ENCODE data around the gene ST7L.

Gene ST7L

DNA sequence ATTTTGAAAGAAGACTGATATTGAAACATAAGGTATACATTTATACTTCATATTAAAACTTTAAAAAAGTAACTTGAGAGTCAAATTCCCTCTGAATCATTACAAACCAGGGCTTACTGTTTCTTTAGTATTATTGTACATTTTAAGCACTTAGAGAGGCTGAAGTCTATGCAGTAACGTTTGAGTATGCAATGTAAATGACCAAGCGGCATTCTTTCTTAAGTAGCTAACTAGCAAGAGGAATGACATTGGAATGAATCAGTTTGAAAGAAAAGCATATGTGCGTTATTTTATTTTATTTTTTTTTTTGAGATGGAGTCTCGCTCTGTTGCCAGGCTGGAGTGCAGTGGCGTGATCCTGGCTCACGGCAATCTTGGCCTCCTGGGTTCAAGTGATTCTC, 85.9 kb downstream of the ST7L start:
- DNase-seq (ENCODE audit: low read depth in 2 of 2), result peak in 1 of 2 donors; percentile 87
- no peak overlapping the region for H3K4me3 ChIP-seq (replicated peaks in 1 of 2; ENCODE audit: low read depth in 2 of 2, low read length in 2 of 2)
- TF ChIP-seq, protein P1, sequence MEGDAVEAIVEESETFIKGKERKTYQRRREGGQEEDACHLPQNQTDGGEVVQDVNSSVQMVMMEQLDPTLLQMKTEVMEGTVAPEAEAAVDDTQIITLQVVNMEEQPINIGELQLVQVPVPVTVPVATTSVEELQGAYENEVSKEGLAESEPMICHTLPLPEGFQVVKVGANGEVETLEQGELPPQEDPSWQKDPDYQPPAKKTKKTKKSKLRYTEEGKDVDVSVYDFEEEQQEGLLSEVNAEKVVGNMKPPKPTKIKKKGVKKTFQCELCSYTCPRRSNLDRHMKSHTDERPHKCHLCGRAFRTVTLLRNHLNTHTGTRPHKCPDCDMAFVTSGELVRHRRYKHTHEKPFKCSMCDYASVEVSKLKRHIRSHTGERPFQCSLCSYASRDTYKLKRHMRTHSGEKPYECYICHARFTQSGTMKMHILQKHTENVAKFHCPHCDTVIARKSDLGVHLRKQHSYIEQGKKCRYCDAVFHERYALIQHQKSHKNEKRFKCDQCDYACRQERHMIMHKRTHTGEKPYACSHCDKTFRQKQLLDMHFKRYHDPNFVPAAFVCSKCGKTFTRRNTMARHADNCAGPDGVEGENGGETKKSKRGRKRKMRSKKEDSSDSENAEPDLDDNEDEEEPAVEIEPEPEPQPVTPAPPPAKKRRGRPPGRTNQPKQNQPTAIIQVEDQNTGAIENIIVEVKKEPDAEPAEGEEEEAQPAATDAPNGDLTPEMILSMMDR (IDR thresholded peaks at IDR 0.05; ENCODE audit: low read depth, low read length), result no peak

DNA sequence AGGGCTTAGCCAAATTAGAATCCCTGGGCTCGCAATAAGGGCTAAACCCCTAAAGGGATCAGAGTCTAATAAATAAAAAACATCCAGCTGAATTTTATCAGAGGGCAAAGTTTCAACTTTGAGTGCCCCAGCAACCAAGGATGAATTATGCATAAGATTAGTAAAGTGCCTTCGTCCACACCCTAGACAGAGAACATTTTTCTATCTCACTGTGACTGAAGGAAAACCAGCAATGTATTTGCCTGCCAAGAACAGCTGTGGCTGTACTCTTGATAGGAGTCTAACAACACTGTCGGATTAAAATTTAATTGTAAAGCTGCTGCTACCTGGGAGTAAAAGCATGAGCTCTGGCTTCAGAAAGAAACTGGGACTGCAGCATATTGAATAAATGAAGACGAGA, 86.9 kb downstream of the ST7L start:
- H3K4me3 ChIP-seq (replicated peaks in 1 of 2; ENCODE audit: low read depth in 2 of 2, low read length in 2 of 2), result no peak overlapping the region
- no peak for DNase-seq (ENCODE audit: low read depth in 2 of 2)
- TF ChIP-seq, protein P1 (IDR thresholded peaks at IDR 0.05; ENCODE audit: low read depth, low read length), result no peak

DNA sequence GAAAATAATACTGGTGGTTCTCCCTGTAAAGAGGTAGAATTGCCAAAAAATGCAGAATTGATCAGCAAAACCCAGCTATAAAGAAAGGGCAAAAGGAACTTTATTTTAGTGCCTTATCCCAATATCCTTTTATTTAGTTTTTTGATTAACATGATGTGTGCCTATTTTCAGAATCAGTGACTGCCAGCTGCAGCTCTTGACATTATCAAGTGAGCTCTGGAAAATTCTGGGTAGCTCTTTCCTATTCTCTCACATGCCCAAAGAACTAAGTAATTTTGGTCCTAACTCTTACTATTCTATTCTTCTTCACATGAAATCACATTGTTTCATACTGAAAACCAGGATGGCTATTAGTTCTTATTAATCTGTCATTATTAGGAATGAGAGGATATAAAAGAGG, 88.1 kb downstream of the ST7L start:
- DNase-seq (ENCODE audit: low read depth in 2 of 2), result no peak
- H3K4me3 ChIP-seq (replicated peaks in 1 of 2; ENCODE audit: low read depth in 2 of 2, low read length in 2 of 2), result no peak overlapping the region
- TF ChIP-seq, protein P1 (IDR thresholded peaks at IDR 0.05; ENCODE audit: low read depth, low read length), result no peak

DNA sequence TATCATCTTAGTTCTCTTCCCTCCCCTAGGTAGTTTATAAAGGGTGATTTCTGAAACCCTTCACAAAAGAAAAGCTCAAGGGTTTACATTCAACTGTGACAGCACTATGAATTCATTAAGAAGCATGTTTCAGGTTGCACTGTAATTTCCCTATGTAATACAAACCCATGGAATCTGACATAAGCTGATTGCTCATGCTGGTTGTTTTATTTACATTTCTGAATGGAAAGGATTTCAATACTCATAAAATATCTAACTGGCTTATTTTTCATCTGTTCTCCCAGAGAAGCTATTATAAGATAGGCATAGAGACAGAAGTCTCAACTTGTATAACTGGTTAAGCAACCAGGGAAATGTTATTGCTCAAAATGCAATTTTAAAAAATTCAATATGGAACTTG, 89.6 kb downstream of the ST7L start:
- H3K4me3 ChIP-seq (replicated peaks in 1 of 2; ENCODE audit: low read depth in 2 of 2, low read length in 2 of 2), result no peak overlapping the region
- TF ChIP-seq, protein P1 (IDR thresholded peaks at IDR 0.05; ENCODE audit: low read depth, low read length), result no peak
- DNase-seq (ENCODE audit: low read depth in 2 of 2), result no peak

DNA sequence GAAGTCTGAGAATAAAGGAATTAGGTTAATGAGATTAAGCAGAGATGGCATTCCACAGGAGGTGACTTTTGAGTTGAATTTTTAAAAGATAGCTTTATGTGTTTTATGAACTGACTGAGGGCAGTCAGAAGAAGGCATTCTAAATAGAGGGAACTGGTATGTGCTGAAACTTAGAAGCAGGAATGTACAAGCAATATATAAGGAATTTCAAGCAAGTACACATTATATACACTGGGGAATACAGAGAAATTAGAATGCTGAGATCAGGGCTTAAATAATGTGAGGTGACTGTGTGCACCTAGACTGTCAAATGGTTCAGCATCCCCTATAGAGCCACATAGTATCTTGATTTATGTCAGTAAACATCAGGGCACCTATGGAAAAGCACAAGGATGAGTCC, 90.9 kb downstream of the ST7L start:
- TF ChIP-seq, protein P1 (IDR thresholded peaks at IDR 0.05; ENCODE audit: low read depth, low read length), result no peak
- peak in 1 of 2 donors; percentile 52 for DNase-seq (ENCODE audit: low read depth in 2 of 2)
- H3K4me3 ChIP-seq (replicated peaks in 1 of 2; ENCODE audit: low read depth in 2 of 2, low read length in 2 of 2), result no peak overlapping the region

DNA sequence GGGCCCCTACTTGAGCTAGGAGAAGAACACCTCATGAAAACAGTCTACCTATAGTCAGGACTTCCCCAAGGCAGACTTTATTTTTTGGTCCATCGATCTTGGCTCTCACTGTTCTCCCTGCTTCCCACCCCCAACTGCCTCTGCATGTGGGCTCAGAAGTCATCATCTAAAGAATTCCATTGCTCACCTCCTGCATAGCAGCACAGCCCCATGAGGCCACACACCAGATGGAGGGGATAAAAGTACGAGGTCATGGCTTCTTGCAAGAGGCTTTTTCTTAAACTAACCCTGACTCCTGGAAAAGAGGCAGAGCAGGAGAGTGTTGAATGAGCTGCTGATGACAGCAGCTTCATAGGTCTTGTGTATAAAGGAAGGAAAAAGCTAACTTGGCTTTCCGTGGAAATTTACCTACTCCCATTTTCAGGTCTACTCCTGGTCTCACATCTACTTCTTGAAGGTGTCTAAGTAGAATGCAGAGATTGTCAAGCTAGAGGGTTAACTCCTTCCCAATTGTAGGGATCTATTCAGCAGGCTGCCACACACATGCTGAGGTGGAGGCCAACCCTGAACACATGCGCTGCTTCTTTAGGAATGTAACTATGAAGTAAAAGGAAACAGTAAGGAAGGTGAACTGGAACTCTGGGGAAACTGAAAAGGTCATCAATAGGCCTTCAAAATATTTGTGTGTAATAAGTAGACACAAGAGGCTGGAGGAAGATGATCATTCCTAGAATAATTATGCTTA, 91.5 kb downstream of the ST7L start:
- DNase-seq (ENCODE audit: low read depth in 2 of 2), result peak; percentile 37 to 75
- no peak overlapping the region for H3K4me3 ChIP-seq (replicated peaks in 1 of 2; ENCODE audit: low read depth in 2 of 2, low read length in 2 of 2)
- TF ChIP-seq, protein P1 (IDR thresholded peaks at IDR 0.05; ENCODE audit: low read depth, low read length), result no peak

DNA sequence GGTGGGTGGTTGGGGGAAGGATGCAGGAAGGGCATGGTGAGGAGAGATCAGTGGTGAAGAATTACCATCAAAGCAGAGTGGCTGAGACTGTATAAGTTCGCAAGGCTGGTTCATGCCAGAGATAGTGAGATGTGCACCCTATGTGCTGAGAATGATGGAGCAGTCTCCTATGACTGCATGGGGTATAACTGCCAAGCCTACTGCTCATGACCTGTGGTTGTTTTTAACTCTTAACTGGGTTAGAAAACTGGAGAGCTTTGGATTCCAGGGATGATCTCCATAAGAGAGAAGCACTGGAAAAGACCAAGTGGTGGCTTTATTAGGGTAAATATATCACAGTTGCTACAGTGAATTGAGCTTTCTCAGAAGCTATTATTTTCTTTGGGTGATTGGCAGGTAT, 94.0 kb downstream of the ST7L start:
- no peak for DNase-seq (ENCODE audit: low read depth in 2 of 2)
- no peak overlapping the region for H3K4me3 ChIP-seq (replicated peaks in 1 of 2; ENCODE audit: low read depth in 2 of 2, low read length in 2 of 2)

More for the DNA sequence above, 94.0 kb downstream of the ST7L start:
- TF ChIP-seq, protein P1 (IDR thresholded peaks at IDR 0.05; ENCODE audit: low read depth, low read length), result no peak
